SK-N-SH (cell line): ENCODE results near the gene DNAJC1. TPM values are rescaled to one million over a fixed set of nuclear protein-coding genes. Genes with fewer than 3 reads are reported as not detected.

ENCODE experiments used
- CTCF ChIA-PET: fragments of 300-600, 350-600 bp; formaldehyde crosslinking; extraction: SDS; loops from one replicate; lab custom pipeline; 2021; lab: Yijun Ruan, JAX
- POLR2A ChIA-PET: fragments of 350-600 bp; sonication (Branson Sonifier 250); formaldehyde crosslinking; extraction: SDS; loops from one replicate; lab custom pipeline; 2020; ENCODE audit warnings: antibody characterized with exemption, inconsistent platforms; lab: Yijun Ruan, JAX
- DNase-seq: peaks from one replicate; pipeline ENCODE4 v3.0.0; 2012
- H2AFZ ChIP-seq: fragments of 200-600 bp; sonication (generic); 2 replicates; pipeline ENCODE4 v1.8.1; 2016; ENCODE audit warnings: antibody characterized with exemption, mild to moderate bottlenecking, low read depth
- H3F3A ChIP-seq: fragments of 200-600 bp; sonication (generic); replicated peaks from 2 replicates; pipeline ENCODE3; 2016; ENCODE audit warnings: antibody characterized with exemption, mild to moderate bottlenecking; ENCODE audit not compliant: insufficient read depth
- H3K27ac ChIP-seq, 2 experiments: fragments of 200-500 bp in 1 of 2; fragments of 200-600 bp in 1 of 2; sonication (Bioruptor generic) in 1 of 2; sonication (generic), shearing (Covaris generic) in 1 of 2; 2 replicates each; pipeline versions ENCODE4 v1.5.1 to v1.6.1; 2014 to 2016; ENCODE audit warnings: low read depth in 2 of 2, inconsistent platforms in 1 of 2, low read length in 1 of 2, mild to moderate bottlenecking in 1 of 2, mixed read lengths in 1 of 2
- H3K27me3 ChIP-seq: fragments of 200-600 bp; sonication (generic), shearing (Covaris generic); 2 replicates; pipeline ENCODE4 v1.6.1; 2016; ENCODE audit warnings: mixed run types; ENCODE audit not compliant: insufficient read depth
- H3K36me3 ChIP-seq, 2 experiments: fragments of 200-500 bp in 1 of 2; fragments of 200-600 bp in 1 of 2; sonication (Bioruptor generic) in 1 of 2; sonication (generic) in 1 of 2; replicated peaks in 1 of 2; 2 replicates each; pipeline versions ENCODE3 to v1.5.1; 2014 to 2016; ENCODE audit warnings: low read length in 1 of 2, mild to moderate bottlenecking in 1 of 2; ENCODE audit not compliant: insufficient read depth in 2 of 2, control insufficient read depth in 1 of 2
- H3K4me1 ChIP-seq, 2 experiments: fragments of 200-500 bp in 1 of 2; fragments of 200-600 bp in 1 of 2; sonication (Bioruptor generic) in 1 of 2; sonication (generic), shearing (Covaris generic) in 1 of 2; 2 replicates each; pipeline versions ENCODE4 v1.5.1 to v1.6.1; 2014 to 2016; ENCODE audit warnings: low read depth in 1 of 2, low read length in 1 of 2, mixed run types in 1 of 2; ENCODE audit not compliant: insufficient read depth in 2 of 2, control insufficient read depth in 1 of 2
- H3K4me2 ChIP-seq: fragments of 200-600 bp; sonication (generic), shearing (Covaris generic); 2 replicates; pipeline ENCODE4 v1.6.1; 2017; ENCODE audit warnings: mixed run types
- H3K4me3 ChIP-seq, 2 experiments: fragments of 200-500 bp in 1 of 2; fragments of 200-600 bp in 1 of 2; sonication (Bioruptor generic) in 1 of 2; sonication (generic), shearing (Covaris generic) in 1 of 2; 2 replicates each; pipeline versions ENCODE4 v1.5.1 to v1.8.1; 2014 to 2016; ENCODE audit warnings: low read depth in 2 of 2, inconsistent platforms in 1 of 2, low read length in 1 of 2, mild to moderate bottlenecking in 1 of 2, mixed read lengths in 1 of 2, moderate library complexity in 1 of 2
- H3K79me2 ChIP-seq: fragments of 200-600 bp; sonication (generic); 2 replicates; pipeline ENCODE4 v1.8.1; 2017; ENCODE audit warnings: mild to moderate bottlenecking; ENCODE audit not compliant: insufficient read depth
- H3K9ac ChIP-seq: fragments of 200-600 bp; sonication (generic); 2 replicates; pipeline ENCODE4 v1.6.1; 2017; ENCODE audit warnings: mixed run types
- H3K9me2 ChIP-seq: fragments of 200-600 bp; sonication (generic); 2 replicates; pipeline ENCODE4 v1.6.1; 2017; ENCODE audit warnings: mixed run types
- H3K9me3 ChIP-seq: fragments of 200-600 bp; sonication (generic); 2 replicates; pipeline ENCODE4 v1.6.1; 2017; ENCODE audit warnings: mixed run types, mild to moderate bottlenecking, moderate library complexity
- H4K20me1 ChIP-seq: fragments of 200-600 bp; sonication (generic); 2 replicates; pipeline ENCODE4 v1.6.1; 2017; ENCODE audit warnings: mild to moderate bottlenecking, mixed run types; ENCODE audit not compliant: insufficient read depth
- CHD2 ChIP-seq: fragments of 150-350 bp; IDR thresholded peaks from 2 replicates; pipeline ENCODE4 v1.6.1; 2018; ENCODE audit warnings: low read length; ENCODE audit not compliant: partially characterized antibody
- EP300 ChIP-seq, 2 experiments: IDR thresholded peaks; 2 replicates each; pipeline versions ENCODE4 v1.4.0 to v1.6.1; 2012; ENCODE audit warnings: borderline replicate concordance in 1 of 2, low read depth in 1 of 2, low read length in 1 of 2
- EZH2phosphoT487 ChIP-seq: fragments of 200-600 bp; sonication (generic); IDR thresholded peaks from 2 replicates; pipeline ENCODE4 v1.6.1; 2017; ENCODE audit warnings: low read depth, mixed run types, mild to moderate bottlenecking, antibody characterized with exemption, moderate library complexity, borderline replicate concordance
- NFIC ChIP-seq: IDR thresholded peaks from 2 replicates; pipeline ENCODE4 v1.4.0; 2012; ENCODE audit warnings: borderline replicate concordance
- NRF1 ChIP-seq: IDR thresholded peaks from 2 replicates; pipeline ENCODE4 v1.6.1; 2012; ENCODE audit warnings: low read depth, mild to moderate bottlenecking, low read length
- RAD21 ChIP-seq: IDR thresholded peaks from 2 replicates; pipeline ENCODE4 v1.6.1; 2012; ENCODE audit warnings: mild to moderate bottlenecking, low read length
- RCOR1 ChIP-seq: fragments of 150-350 bp; IDR thresholded peaks from 2 replicates; pipeline ENCODE4 v1.6.1; 2017; ENCODE audit warnings: antibody characterized with exemption, low read length
- RFX5 ChIP-seq: IDR thresholded peaks from 2 replicates; pipeline ENCODE4 v1.6.1; 2012; ENCODE audit warnings: mild to moderate bottlenecking, improper control_type of control experiment, low read length
- SIN3A ChIP-seq: IDR thresholded peaks from 2 replicates; pipeline ENCODE4 v1.6.1; 2012; ENCODE audit warnings: low read depth, mild to moderate bottlenecking, low read length, moderate library complexity, borderline replicate concordance
- TAF1 ChIP-seq: IDR thresholded peaks from 2 replicates; pipeline ENCODE4 v1.6.1; 2012; ENCODE audit warnings: low read depth, mild to moderate bottlenecking, low read length, moderate library complexity, borderline replicate concordance
- TCF12 ChIP-seq: IDR thresholded peaks from 2 replicates; pipeline ENCODE4 v1.4.0; 2012
- TEAD4 ChIP-seq: IDR thresholded peaks from 2 replicates; pipeline ENCODE4 v1.4.0; 2012; ENCODE audit warnings: mild to moderate bottlenecking, borderline replicate concordance; ENCODE audit not compliant: insufficient read depth
- whole genome bisulfite sequencing: methylation state at CpG from one replicate; pipeline ENCODE4 v1.1.6; 2017; ENCODE audit warnings: low lambda C conversion rate; 5-methylcytosine and 5-hydroxymethylcytosine counted together
- polyA plus RNA-seq, 3 experiments: library from polyadenylated mRNA; depleted of rRNA; stranded (reverse); fragments of >200 nt; gene quantifications; 2 replicates each; pipeline ENCODE4 v1.2.3, GENCODE V29; 2012
- TF ChIP-seq, protein P1 (sequence below): fragments of 150-350 bp; IDR thresholded peaks from 2 replicates; pipeline ENCODE4 v1.6.1; 2016; ENCODE audit warnings: mild to moderate bottlenecking, low read depth, low read length
- TF ChIP-seq, protein P2 (sequence below): IDR thresholded peaks from 2 replicates; pipeline ENCODE4 v1.4.0; 2012; ENCODE audit warnings: low read depth, borderline replicate concordance
- TF ChIP-seq, protein P3 (sequence below): fragments of 200-600 bp; sonication (generic); IDR thresholded peaks from 2 replicates; pipeline ENCODE4 v1.6.1; 2017; ENCODE audit warnings: antibody characterized with exemption, mild to moderate bottlenecking, moderate library complexity
- TF ChIP-seq, protein P4 (sequence below): IDR thresholded peaks from 2 replicates; pipeline ENCODE4 v1.6.1; 2012; ENCODE audit warnings: mild to moderate bottlenecking, low read depth, low read length, moderate library complexity

Gene DNAJC1
- polyA plus RNA-seq, 1 of the 3 experiments (the other 2 are of a cell fraction): 9.3 TPM

DNA sequence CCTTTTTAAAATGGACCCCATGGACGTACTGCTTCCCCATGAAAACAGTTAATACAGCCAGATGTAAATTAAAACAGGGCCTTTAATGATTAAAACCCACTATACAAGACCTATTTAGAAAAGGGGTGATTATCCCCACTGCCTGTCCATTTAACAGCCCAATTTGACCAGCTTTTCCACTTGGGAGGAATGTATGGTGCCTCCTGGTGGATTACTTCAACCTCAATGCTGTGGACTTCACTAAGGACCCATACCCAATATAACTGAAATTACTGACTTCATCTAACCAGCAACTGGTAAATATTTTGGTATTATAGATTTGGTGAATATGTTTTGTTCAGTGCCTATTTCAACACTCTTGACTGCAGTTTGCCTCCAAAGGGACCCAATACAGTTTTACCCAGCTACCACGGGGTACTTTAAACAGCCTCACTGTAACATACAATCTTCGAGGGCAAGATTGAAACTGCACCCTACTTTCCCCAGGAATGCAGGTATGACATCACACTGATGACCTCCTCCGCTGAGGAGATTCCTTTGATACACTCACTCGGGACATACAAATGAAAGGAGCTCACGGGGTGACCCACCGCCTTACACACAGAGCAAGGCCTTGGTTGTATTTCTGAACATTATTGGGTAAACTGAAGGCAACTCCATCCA, 192.8 kb downstream of the DNAJC1 start:
- Histone ChIP-seq H3K9ac (no peak overlapping the region), H3K79me2 (no peaks in the 10 kb centered on the region), H4K20me1 (no peaks in the 10 kb centered on the region), H3K9me2 (no peaks in the 10 kb centered on the region), H3K4me1 (peaks cover 0 to 13% of the 10 kb centered on the region in 2 experiments; a peak in 2 of 4 replicates), H3K4me3 (no peak overlapping the region), H3K36me3 (no peaks in the 10 kb centered on the region), H3F3A (peaks cover 7% of the 10 kb centered on the region), H3K27ac (no peak overlapping the region), H3K9me3 (no peaks in the 10 kb centered on the region), H3K4me2 (no peak overlapping the region), H2AFZ (no peak overlapping the region), H3K27me3 (no peaks in the 10 kb centered on the region)
- TF ChIP-seq TAF1: no peak
- TF ChIP-seq, protein P1, sequence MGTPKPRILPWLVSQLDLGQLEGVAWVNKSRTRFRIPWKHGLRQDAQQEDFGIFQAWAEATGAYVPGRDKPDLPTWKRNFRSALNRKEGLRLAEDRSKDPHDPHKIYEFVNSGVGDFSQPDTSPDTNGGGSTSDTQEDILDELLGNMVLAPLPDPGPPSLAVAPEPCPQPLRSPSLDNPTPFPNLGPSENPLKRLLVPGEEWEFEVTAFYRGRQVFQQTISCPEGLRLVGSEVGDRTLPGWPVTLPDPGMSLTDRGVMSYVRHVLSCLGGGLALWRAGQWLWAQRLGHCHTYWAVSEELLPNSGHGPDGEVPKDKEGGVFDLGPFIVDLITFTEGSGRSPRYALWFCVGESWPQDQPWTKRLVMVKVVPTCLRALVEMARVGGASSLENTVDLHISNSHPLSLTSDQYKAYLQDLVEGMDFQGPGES: no peak
- 93% methylated on average over 7 of the region's 7 CpGs for WGBS
- ChIA-PET CTCF (no interaction called here), POLR2A (no interaction called here)
- DNase-seq: no peak

DNA sequence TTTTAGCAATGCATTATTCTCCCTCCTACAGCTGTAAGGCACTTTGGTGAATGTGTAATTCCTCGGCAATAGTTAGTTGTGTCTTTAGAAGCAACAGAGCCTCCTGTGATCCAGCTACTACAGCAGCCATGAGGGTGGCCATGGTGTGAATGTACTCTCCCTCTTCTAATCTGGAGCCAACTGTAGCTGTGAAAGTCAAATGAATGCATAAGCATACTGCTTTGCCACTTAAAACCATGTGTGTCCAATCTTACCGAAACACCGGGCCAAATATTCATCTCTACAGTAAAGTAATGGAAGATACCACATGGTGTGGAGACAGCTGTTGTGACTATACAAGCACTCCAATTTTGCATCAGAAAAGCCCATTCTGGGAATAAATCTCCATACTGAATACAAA, 195.0 kb downstream of the DNAJC1 start:
- CTCF ChIA-PET: interaction anchor here (1.3 to 1.5 kb wide), 2 partner anchors 313 to 529 kb away, joined by 3 read pairs; no protein-coding TSS in a partner anchor
- H3K27ac ChIP-seq: no peak overlapping the region
- no peaks in the 10 kb centered on the region for H3K9me2 ChIP-seq
- WGBS: 96% methylated on average over 3 of the region's 3 CpGs
- H3K9me3 ChIP-seq: no peaks in the 10 kb centered on the region
- no peak for DNase-seq
- TF ChIP-seq EP300 (IDR thresholded peaks at IDR 0.05; ENCODE audit: borderline replicate concordance in 1 of 2, low read depth in 1 of 2, low read length in 1 of 2) (no peak), RFX5 (no peak), RAD21 (no peak), CHD2 (no peak), EZH2phosphoT487 (no peak), TCF12 (no peak), NFIC (no peak), SIN3A (no peak), RCOR1 (no peak), TEAD4 (no peak), NRF1 (no peak)
- TF ChIP-seq, protein P2, sequence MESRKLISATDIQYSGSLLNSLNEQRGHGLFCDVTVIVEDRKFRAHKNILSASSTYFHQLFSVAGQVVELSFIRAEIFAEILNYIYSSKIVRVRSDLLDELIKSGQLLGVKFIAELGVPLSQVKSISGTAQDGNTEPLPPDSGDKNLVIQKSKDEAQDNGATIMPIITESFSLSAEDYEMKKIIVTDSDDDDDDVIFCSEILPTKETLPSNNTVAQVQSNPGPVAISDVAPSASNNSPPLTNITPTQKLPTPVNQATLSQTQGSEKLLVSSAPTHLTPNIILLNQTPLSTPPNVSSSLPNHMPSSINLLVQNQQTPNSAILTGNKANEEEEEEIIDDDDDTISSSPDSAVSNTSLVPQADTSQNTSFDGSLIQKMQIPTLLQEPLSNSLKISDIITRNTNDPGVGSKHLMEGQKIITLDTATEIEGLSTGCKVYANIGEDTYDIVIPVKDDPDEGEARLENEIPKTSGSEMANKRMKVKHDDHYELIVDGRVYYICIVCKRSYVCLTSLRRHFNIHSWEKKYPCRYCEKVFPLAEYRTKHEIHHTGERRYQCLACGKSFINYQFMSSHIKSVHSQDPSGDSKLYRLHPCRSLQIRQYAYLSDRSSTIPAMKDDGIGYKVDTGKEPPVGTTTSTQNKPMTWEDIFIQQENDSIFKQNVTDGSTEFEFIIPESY: no peak
- TF ChIP-seq, protein P3, sequence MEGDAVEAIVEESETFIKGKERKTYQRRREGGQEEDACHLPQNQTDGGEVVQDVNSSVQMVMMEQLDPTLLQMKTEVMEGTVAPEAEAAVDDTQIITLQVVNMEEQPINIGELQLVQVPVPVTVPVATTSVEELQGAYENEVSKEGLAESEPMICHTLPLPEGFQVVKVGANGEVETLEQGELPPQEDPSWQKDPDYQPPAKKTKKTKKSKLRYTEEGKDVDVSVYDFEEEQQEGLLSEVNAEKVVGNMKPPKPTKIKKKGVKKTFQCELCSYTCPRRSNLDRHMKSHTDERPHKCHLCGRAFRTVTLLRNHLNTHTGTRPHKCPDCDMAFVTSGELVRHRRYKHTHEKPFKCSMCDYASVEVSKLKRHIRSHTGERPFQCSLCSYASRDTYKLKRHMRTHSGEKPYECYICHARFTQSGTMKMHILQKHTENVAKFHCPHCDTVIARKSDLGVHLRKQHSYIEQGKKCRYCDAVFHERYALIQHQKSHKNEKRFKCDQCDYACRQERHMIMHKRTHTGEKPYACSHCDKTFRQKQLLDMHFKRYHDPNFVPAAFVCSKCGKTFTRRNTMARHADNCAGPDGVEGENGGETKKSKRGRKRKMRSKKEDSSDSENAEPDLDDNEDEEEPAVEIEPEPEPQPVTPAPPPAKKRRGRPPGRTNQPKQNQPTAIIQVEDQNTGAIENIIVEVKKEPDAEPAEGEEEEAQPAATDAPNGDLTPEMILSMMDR: no peak
- TF ChIP-seq, protein P4, sequence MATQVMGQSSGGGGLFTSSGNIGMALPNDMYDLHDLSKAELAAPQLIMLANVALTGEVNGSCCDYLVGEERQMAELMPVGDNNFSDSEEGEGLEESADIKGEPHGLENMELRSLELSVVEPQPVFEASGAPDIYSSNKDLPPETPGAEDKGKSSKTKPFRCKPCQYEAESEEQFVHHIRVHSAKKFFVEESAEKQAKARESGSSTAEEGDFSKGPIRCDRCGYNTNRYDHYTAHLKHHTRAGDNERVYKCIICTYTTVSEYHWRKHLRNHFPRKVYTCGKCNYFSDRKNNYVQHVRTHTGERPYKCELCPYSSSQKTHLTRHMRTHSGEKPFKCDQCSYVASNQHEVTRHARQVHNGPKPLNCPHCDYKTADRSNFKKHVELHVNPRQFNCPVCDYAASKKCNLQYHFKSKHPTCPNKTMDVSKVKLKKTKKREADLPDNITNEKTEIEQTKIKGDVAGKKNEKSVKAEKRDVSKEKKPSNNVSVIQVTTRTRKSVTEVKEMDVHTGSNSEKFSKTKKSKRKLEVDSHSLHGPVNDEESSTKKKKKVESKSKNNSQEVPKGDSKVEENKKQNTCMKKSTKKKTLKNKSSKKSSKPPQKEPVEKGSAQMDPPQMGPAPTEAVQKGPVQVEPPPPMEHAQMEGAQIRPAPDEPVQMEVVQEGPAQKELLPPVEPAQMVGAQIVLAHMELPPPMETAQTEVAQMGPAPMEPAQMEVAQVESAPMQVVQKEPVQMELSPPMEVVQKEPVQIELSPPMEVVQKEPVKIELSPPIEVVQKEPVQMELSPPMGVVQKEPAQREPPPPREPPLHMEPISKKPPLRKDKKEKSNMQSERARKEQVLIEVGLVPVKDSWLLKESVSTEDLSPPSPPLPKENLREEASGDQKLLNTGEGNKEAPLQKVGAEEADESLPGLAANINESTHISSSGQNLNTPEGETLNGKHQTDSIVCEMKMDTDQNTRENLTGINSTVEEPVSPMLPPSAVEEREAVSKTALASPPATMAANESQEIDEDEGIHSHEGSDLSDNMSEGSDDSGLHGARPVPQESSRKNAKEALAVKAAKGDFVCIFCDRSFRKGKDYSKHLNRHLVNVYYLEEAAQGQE: no peak
- TF ChIP-seq, all 33 proteins: peak for 0
- peaks cover 0 to 4% of the 10 kb centered on the region in 2 experiments for H3K36me3 ChIP-seq
- peaks cover 0 to 15% of the 10 kb centered on the region in 2 experiments; a peak in 2 of 4 replicates for H3K4me1 ChIP-seq
- H2AFZ ChIP-seq: no peak overlapping the region
- H3K4me2 ChIP-seq: no peak overlapping the region
- no peak overlapping the region for H3K9ac ChIP-seq
- H3F3A ChIP-seq: peaks cover 7% of the 10 kb centered on the region
- POLR2A ChIA-PET: no interaction called here
- H3K4me3 ChIP-seq: no peak overlapping the region
- H3K79me2 ChIP-seq: no peaks in the 10 kb centered on the region
- no peaks in the 10 kb centered on the region for H4K20me1 ChIP-seq
- no peaks in the 10 kb centered on the region for H3K27me3 ChIP-seq
